ENCODE data around the gene ZC3H12D. TPM values are rescaled to one million over a fixed set of nuclear protein-coding genes. Genes with fewer than 3 reads are reported as not detected.

Gene ZC3H12D
- total and polyA plus RNA-seq, 2 of the 8 experiments (the other 6 are each of a cell fraction or from before 2014, with no cell fraction given) = 0.05 to 0.07 TPM

DNA sequence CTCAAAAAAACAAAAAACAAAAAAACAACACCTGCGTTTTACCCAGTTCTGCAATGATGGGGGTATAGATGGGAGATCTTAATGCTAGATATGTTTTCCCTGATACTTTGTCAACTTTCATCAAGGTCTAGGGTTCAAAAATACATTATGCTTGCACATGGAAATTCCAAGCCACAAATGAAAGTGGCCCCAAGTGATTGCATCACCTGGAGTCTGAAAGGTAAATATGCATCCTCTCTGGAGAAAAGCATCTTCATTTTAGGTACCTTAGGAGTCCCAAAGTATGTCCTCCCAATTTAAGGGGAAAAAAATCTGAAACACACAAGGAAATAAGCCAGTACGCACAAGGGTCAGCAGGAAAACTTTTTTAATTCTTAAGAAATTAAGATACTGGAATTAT lies 12.6 kb upstream of the ZC3H12D start:
- H2BK20ac ChIP-seq (ENCODE audit: low read length) = no peak overlapping the region
- FAIRE-seq = no peak
- H3K56ac ChIP-seq (replicated peaks; ENCODE audit: insufficient read length, low read depth, low read length) = no peak overlapping the region
- H4K20me1 ChIP-seq (replicated peaks in 1 of 2; ENCODE audit: control insufficient read depth in 1 of 2, insufficient read depth in 2 of 2, low read length in 2 of 2) = no peaks in the 10 kb centered on the region
- H3K18ac ChIP-seq (ENCODE audit: extremely low read depth, low read length) = no peak overlapping the region
- CTCF ChIA-PET (ENCODE audit: partially characterized antibody) = interaction anchor here (1.0 kb wide), 1 partner anchor 9 kb away, joined by 3 read pairs; no protein-coding TSS in a partner anchor
- H3K4me1 ChIP-seq (replicated peaks in 1 of 4; ENCODE audit: control insufficient read depth in 3 of 4, insufficient read depth in 4 of 4, low read length in 3 of 4) = no peaks in the 10 kb centered on the region
- no peak overlapping the region for H2AFZ ChIP-seq (ENCODE audit: low read length)
- H3K36me3 ChIP-seq (ENCODE audit: control insufficient read depth in 2 of 4, insufficient read depth in 4 of 4, low read length in 3 of 4) = peaks cover 0 to 4% (median 0%) of the 10 kb centered on the region in 4 experiments; a peak in 1 of 8 replicates
- no peak overlapping the region for H2BK5ac ChIP-seq (ENCODE audit: low read depth, low read length)
- H3K4me3 ChIP-seq (ENCODE audit: extremely low read depth in 1 of 4, insufficient read depth in 2 of 4, low read depth in 3 of 4, low read length in 4 of 4) = no peak overlapping the region
- H3K4me2 ChIP-seq (ENCODE audit: insufficient read depth in 1 of 2, low read depth in 2 of 2, low read length in 2 of 2) = no peak overlapping the region
- H4K5ac ChIP-seq (ENCODE audit: insufficient read length, low read depth, low read length) = no peak overlapping the region
- no peak overlapping the region for H3K27ac ChIP-seq (ENCODE audit: low read depth, low read length)
- TF ChIP-seq NANOG (IDR thresholded peaks at IDR 0.05; ENCODE audit: insufficient read depth, low read depth, low read length, poor library complexity, severe bottlenecking) (no peak), TAF7 (optimal IDR thresholded peaks at IDR 0.05; ENCODE audit: borderline replicate concordance, low read depth, low read length) (no peak), CEBPB (IDR thresholded peaks at IDR 0.05; ENCODE audit: low read depth, low read length) (peak; percentile 83), BCL11A (IDR thresholded peaks at IDR 0.05; ENCODE audit: low read depth in 2 of 2, low read length in 2 of 2) (no peak), HDAC2 (IDR thresholded peaks at IDR 0.05; ENCODE audit: borderline replicate concordance in 1 of 2, low read depth in 2 of 2, low read length in 2 of 2) (no peak), HDAC6 (IDR thresholded peaks at IDR 0.05; ENCODE audit: low read depth, low read length) (no peak), SP1 (IDR thresholded peaks at IDR 0.05; ENCODE audit: low read depth, low read length) (no peak)
- TF ChIP-seq, protein P1, sequence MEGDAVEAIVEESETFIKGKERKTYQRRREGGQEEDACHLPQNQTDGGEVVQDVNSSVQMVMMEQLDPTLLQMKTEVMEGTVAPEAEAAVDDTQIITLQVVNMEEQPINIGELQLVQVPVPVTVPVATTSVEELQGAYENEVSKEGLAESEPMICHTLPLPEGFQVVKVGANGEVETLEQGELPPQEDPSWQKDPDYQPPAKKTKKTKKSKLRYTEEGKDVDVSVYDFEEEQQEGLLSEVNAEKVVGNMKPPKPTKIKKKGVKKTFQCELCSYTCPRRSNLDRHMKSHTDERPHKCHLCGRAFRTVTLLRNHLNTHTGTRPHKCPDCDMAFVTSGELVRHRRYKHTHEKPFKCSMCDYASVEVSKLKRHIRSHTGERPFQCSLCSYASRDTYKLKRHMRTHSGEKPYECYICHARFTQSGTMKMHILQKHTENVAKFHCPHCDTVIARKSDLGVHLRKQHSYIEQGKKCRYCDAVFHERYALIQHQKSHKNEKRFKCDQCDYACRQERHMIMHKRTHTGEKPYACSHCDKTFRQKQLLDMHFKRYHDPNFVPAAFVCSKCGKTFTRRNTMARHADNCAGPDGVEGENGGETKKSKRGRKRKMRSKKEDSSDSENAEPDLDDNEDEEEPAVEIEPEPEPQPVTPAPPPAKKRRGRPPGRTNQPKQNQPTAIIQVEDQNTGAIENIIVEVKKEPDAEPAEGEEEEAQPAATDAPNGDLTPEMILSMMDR (IDR thresholded peaks at IDR 0.05; ENCODE audit: control extremely low read depth in 1 of 3, insufficient read depth in 1 of 3, low read depth in 1 of 3, low read length in 3 of 3) = no peak
- no peak overlapping the region for H2AK5ac ChIP-seq (ENCODE audit: low read depth, low read length)
- no peak overlapping the region for H2BK12ac ChIP-seq (ENCODE audit: low read depth, low read length)
- H3K79me1 ChIP-seq (ENCODE audit: low read depth, low read length) = no peaks in the 10 kb centered on the region
- no peak overlapping the region for H2BK120ac ChIP-seq (replicated peaks; ENCODE audit: low read depth, low read length)
- 82% methylated on average over 2 of the region's 2 CpGs; no CpG with 5 or more reads in 1 of the 2 experiments for WGBS, 2 experiments (ENCODE audit: extremely low coverage in 1 of 2, insufficient coverage in 1 of 2, insufficient read length in 1 of 2, insufficient replicate concordance in 2 of 2, low coverage in 1 of 2, low lambda C conversion rate in 2 of 2, missing lambda C conversion rate in 1 of 2)
- POLR2A ChIA-PET (ENCODE audit: partially characterized antibody) = interaction anchor here (1.3 kb wide), 1 partner anchor 10 kb away, joined by 3 read pairs; no protein-coding TSS in a partner anchor
- H4K8ac ChIP-seq (ENCODE audit: extremely low read depth, insufficient read depth, low read length) = no peak overlapping the region
- H3K23me2 ChIP-seq (ENCODE audit: low read depth, low read length) = no peaks in the 10 kb centered on the region
- no peak overlapping the region for H3K9ac ChIP-seq (replicated peaks in 1 of 4; ENCODE audit: extremely low read depth in 1 of 4, low read depth in 3 of 4, low read length in 3 of 4)
- no peaks in the 10 kb centered on the region for H3K27me3 ChIP-seq (replicated peaks in 1 of 4; ENCODE audit: control insufficient read depth in 3 of 4, extremely low read depth in 1 of 4, insufficient read depth in 3 of 4, low read length in 3 of 4)
- no peak overlapping the region for H4K91ac ChIP-seq (replicated peaks; ENCODE audit: insufficient read length, low read length)
- H3K79me2 ChIP-seq (ENCODE audit: control insufficient read depth in 1 of 2, insufficient read depth in 2 of 2, low read length in 2 of 2) = no peaks in the 10 kb centered on the region
- no peaks in the 10 kb centered on the region for H3K9me3 ChIP-seq (ENCODE audit: insufficient read depth in 2 of 2, low read depth in 1 of 2, low read length in 1 of 2)
- H2BK15ac ChIP-seq (ENCODE audit: low read length) = no peak overlapping the region
- no peak overlapping the region for H3K4ac ChIP-seq (replicated peaks; ENCODE audit: insufficient read length, low read depth, low read length)
- DNase-seq (ENCODE audit: low read depth in 1 of 2, low spot score in 2 of 2) = no peak
- no peak overlapping the region for H3K14ac ChIP-seq (ENCODE audit: insufficient read length)
- no peak overlapping the region for H3K23ac ChIP-seq (ENCODE audit: insufficient read length)
